BE2C (cell line): Measurements from ENCODE around the gene XYLT2.

Experiments used
- DNase-seq: peaks from one replicate; pipeline ENCODE4 v3.0.0-alpha.2; 2020
- H3K27me3 ChIP-seq: fragments of 250-450 bp; sonication (Bioruptor Pico); 2 replicates; pipeline ENCODE4 v1.5.1; 2020; ENCODE audit warnings: mild to moderate bottlenecking
- H3K36me3 ChIP-seq: fragments of 250-450 bp; sonication (Bioruptor Pico); 2 replicates; pipeline ENCODE4 v1.5.1; 2020; ENCODE audit warnings: mild to moderate bottlenecking
- H3K4me1 ChIP-seq: fragments of 250-450 bp; sonication (Bioruptor Pico); 2 replicates; pipeline ENCODE4 v1.5.1; 2020
- H3K4me3 ChIP-seq: 2 replicates; pipeline ENCODE4 v1.5.1; 2011; ENCODE audit warnings: low read depth, low read length
- H3K9me3 ChIP-seq: fragments of 250-450 bp; sonication (Bioruptor Pico); 2 replicates; pipeline ENCODE4 v1.5.1; 2020
- TF ChIP-seq, protein P1 (sequence below): IDR thresholded peaks from 2 replicates; pipeline ENCODE4 v1.5.1; 2012; ENCODE audit warnings: mild to moderate bottlenecking, low read depth, low read length

The XYLT2 gene

GRCh38 chr17:50359998-50360461, 14.1 kb downstream of the XYLT2 start:
- Histone ChIP-seq H3K9me3 (no peaks in the 10 kb centered on the region), H3K4me3 (no peak overlapping the region), H3K4me1 (peaks cover 10% of the 10 kb centered on the region), H3K36me3 (peaks cover 35% of the 10 kb centered on the region), H3K27me3 (no peaks in the 10 kb centered on the region)
- no peak for DNase-seq
- TF ChIP-seq, protein P1, sequence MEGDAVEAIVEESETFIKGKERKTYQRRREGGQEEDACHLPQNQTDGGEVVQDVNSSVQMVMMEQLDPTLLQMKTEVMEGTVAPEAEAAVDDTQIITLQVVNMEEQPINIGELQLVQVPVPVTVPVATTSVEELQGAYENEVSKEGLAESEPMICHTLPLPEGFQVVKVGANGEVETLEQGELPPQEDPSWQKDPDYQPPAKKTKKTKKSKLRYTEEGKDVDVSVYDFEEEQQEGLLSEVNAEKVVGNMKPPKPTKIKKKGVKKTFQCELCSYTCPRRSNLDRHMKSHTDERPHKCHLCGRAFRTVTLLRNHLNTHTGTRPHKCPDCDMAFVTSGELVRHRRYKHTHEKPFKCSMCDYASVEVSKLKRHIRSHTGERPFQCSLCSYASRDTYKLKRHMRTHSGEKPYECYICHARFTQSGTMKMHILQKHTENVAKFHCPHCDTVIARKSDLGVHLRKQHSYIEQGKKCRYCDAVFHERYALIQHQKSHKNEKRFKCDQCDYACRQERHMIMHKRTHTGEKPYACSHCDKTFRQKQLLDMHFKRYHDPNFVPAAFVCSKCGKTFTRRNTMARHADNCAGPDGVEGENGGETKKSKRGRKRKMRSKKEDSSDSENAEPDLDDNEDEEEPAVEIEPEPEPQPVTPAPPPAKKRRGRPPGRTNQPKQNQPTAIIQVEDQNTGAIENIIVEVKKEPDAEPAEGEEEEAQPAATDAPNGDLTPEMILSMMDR: no peak

DNA sequence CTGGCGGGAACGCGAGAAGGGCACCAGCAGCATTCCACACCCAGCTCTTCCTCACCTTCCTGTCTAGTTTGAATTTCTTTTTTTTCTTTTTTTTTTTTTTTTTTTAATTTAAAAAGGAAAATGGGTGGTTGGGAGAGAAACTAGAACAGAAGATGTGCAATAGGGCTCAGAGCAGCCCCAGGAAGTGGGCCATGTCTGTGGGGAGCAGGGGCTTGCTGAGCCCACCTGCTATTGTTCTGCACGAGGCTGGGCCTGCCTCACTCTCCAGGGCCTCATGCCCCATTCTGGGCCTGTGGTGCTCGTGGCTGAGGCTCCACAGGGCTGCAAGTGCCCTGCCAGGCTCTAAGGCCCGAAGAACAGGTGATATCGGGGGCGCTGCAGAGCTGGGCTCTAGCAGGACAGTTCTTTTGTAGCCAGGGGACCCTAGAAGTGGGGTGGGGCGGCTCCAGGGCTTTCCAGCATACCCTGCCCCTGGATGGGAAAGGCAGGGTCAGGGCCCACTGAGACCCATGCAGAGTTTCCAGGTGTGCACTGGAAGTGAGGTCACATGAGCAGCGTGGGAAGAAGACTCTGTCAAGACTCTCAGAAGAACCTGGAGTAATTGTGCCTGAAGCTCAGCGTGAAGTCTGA, 14.7 kb downstream of the XYLT2 start:
- Histone ChIP-seq H3K27me3 (no peaks in the 10 kb centered on the region), H3K4me3 (no peak overlapping the region), H3K4me1 (peaks cover 10% of the 10 kb centered on the region), H3K9me3 (no peaks in the 10 kb centered on the region), H3K36me3 (peaks cover 31% of the 10 kb centered on the region)
- no peak for DNase-seq
- TF ChIP-seq, protein P1: no peak

- peaks cover 23% of the 10 kb centered on the region for H3K36me3 ChIP-seq
- DNase-seq: peak; percentile 59
- H3K4me3 ChIP-seq: no peak overlapping the region
- no peaks in the 10 kb centered on the region for H3K27me3 ChIP-seq
- TF ChIP-seq, protein P1: peak; percentile 83
- peaks cover 10% of the 10 kb centered on the region for H3K4me1 ChIP-seq
- H3K9me3 ChIP-seq: no peaks in the 10 kb centered on the region
Measured at GRCh38 chr17:50361561-50362480, 15.9 kb downstream of the XYLT2 start.

- H3K36me3 ChIP-seq: peaks cover 26% of the 10 kb centered on the region
Measured at GRCh38 chr17:50362661-50363060, 16.7 kb downstream of the XYLT2 start.

DNA sequence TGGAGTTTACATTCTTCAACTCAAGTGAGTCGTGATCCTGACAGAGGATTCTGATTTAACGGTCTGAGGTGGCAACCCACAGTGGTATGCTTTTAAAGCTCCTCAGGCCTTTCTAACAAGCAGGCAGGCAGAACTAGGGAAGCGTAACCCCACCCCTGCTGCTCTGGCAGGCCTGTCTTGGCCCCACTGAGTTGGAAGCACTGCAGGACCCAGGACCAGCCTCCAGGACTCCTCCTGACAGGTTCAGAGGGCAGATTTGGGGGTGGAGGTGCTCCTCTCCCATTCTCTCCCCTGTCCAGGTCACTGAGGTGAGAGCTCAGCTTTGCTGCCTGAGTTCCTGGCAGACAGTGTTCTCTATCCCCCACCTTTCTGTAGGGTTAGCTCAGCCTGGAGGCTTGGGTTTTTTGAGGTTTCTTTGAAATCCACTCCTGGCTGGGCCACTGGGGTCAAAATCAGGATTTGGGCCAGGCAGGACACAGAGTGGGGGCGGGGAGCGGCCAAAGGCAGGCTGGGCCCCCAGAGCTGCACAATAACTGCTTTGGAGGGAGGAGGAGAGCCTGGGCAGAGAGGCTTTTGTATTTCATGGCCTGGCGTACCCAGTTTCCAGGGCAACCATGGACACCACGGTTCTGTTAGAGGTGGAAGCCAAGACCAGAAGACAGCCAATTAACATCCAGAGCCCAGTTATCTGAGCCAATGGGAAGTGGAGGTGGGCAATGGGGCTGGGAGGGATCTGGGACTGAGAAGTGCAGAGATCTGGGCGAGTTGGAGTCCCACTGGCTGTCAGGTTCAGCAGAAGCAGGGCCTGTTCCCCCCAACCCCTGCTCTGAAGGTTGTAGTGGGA, 17.5 kb downstream of the XYLT2 start:
- Histone ChIP-seq H3K9me3 (no peaks in the 10 kb centered on the region), H3K36me3 (peaks cover 27% of the 10 kb centered on the region), H3K4me3 (no peak overlapping the region), H3K27me3 (no peaks in the 10 kb centered on the region), H3K4me1 (peaks cover 10% of the 10 kb centered on the region)
- TF ChIP-seq, protein P1: no peak
- DNase-seq: peak; percentile 81

More at GRCh38 chr17:50362661-50363060, 16.7 kb downstream of the XYLT2 start:
- TF ChIP-seq, protein P1: no peak
- no peak overlapping the region for H3K4me3 ChIP-seq
- no peaks in the 10 kb centered on the region for H3K27me3 ChIP-seq
- peaks cover 10% of the 10 kb centered on the region for H3K4me1 ChIP-seq
- DNase-seq: no peak
- H3K9me3 ChIP-seq: no peaks in the 10 kb centered on the region
